Fibroblast of peridontal ligament (primary cell): ENCODE data around the gene HAVCR1.

Experiments
- DNase-seq: peaks from one replicate; pipeline ENCODE4 v3.0.0-alpha.2; 2010; ENCODE audit errors: extremely low read depth

HAVCR1 gene

GRCh38 chr5:156991714-156992113, 67.2 kb downstream of the HAVCR1 start:
- DNase-seq: no peak

GRCh38 chr5:156984064-156984463, 74.9 kb downstream of the HAVCR1 start:
- DNase-seq: no peak

- DNase-seq: no peak
These were observed 77.4 kb downstream of the HAVCR1 start for GRCh38 chr5:156981481-156981880.
